HG03159 (cell line): Measurements from ENCODE around the gene KIF13A.
"Not testable (repeated sequence)": the region's sequence is repeated elsewhere in the genome, so short reads cannot be mapped to it uniquely, and the experiment has no call there.

Source experiments
- ATAC-seq: cut with Tn5 transposase; IDR thresholded peaks from one replicate; pipeline ENCODE4 v1.9.1; 2021; ENCODE audit warnings: mild to moderate bottlenecking, moderate library complexity; ENCODE audit not compliant: unreplicated experiment

KIF13A gene

GRCh38 chr6:17935188-17936149 is 52.0 kb downstream of the KIF13A start:
- ATAC-seq: no peak

GRCh38 chr6:17933716-17934115 is 53.7 kb downstream of the KIF13A start:
- ATAC-seq: no peak

- no peak for ATAC-seq
These were observed 55.0 kb downstream of the KIF13A start for GRCh38 chr6:17932330-17932852.

GRCh38 chr6:17931227-17931626 is 56.2 kb downstream of the KIF13A start:
- no peak for ATAC-seq

GRCh38 chr6:17930321-17930993 is 57.0 kb downstream of the KIF13A start:
- no peak for ATAC-seq

GRCh38 chr6:17928514-17929430 is 58.7 kb downstream of the KIF13A start:
- no peak for ATAC-seq

- no peak for ATAC-seq
These were observed 59.7 kb downstream of the KIF13A start for GRCh38 chr6:17927705-17928104.

- ATAC-seq: no peak
These were observed 64.0 kb downstream of the KIF13A start for GRCh38 chr6:17923401-17923863.

- no peak for ATAC-seq
These were observed 66.0 kb downstream of the KIF13A start for GRCh38 chr6:17921454-17921853.

- no peak for ATAC-seq
These were observed 67.9 kb downstream of the KIF13A start for GRCh38 chr6:17919496-17919895.

GRCh38 chr6:17917837-17918763 is 69.3 kb downstream of the KIF13A start:
- ATAC-seq: no peak

- no peak for ATAC-seq
These were observed 72.8 kb downstream of the KIF13A start for GRCh38 chr6:17914651-17915050.

GRCh38 chr6:17912521-17912920 is 74.9 kb downstream of the KIF13A start:
- no peak for ATAC-seq

GRCh38 chr6:17911656-17912055 is 75.8 kb downstream of the KIF13A start:
- not testable (repeated sequence) for ATAC-seq

GRCh38 chr6:17910189-17910588 is 77.2 kb downstream of the KIF13A start:
- no peak for ATAC-seq

- ATAC-seq: no peak
These were observed 78.6 kb downstream of the KIF13A start for GRCh38 chr6:17908831-17909230.

GRCh38 chr6:17907406-17908229 is 79.8 kb downstream of the KIF13A start:
- no peak for ATAC-seq
